Measurements from ENCODE around the gene NAALADL1.
A peak's percentile ranks its signal among the peaks of the same experiment; 100 is the strongest.
"Not testable (repeated sequence)": the region's sequence is repeated elsewhere in the genome, so short reads cannot be mapped to it uniquely, and the experiment has no call there.

NAALADL1 gene

GRCh38 chr11:65008873-65009272 lies 49.5 kb downstream of the NAALADL1 start:
- DNase-seq: no peak

- DNase-seq: no peak
Measured at GRCh38 chr11:65008016-65008415, 50.3 kb downstream of the NAALADL1 start.

- DNase-seq: not testable (repeated sequence)
Measured at GRCh38 chr11:65003968-65004367, 54.4 kb downstream of the NAALADL1 start.

- no peak for DNase-seq
Measured at GRCh38 chr11:65003282-65003681, 55.1 kb downstream of the NAALADL1 start.

GRCh38 chr11:65002706-65003105 lies 55.6 kb downstream of the NAALADL1 start:
- no peak for DNase-seq

- DNase-seq: no peak
Measured at GRCh38 chr11:64999478-64999877, 58.9 kb downstream of the NAALADL1 start.

- DNase-seq: no peak
Measured at GRCh38 chr11:64998690-64999431, 59.5 kb downstream of the NAALADL1 start.

GRCh38 chr11:64998141-64998540 lies 60.2 kb downstream of the NAALADL1 start:
- DNase-seq: no peak

GRCh38 chr11:64996710-64997380 lies 61.5 kb downstream of the NAALADL1 start, which contains the start of gene BATF2:
Gene BATF2 (minus strand): TSS chr11:64996971. CDS start chr11:64996914, 57 bp downstream.
- peak; percentile 68 for DNase-seq

- no peak for DNase-seq
Measured at GRCh38 chr11:64996327-64996709, 62.0 kb downstream of the NAALADL1 start.
